HG03175 (cell line): Measurements from ENCODE around the gene LEMD3.

Experiments
- ATAC-seq: cut with Tn5 transposase; IDR thresholded peaks from one replicate; pipeline ENCODE4 v1.9.1; 2021; ENCODE audit warnings: mild to moderate bottlenecking, moderate library complexity; ENCODE audit not compliant: unreplicated experiment

The LEMD3 gene

DNA sequence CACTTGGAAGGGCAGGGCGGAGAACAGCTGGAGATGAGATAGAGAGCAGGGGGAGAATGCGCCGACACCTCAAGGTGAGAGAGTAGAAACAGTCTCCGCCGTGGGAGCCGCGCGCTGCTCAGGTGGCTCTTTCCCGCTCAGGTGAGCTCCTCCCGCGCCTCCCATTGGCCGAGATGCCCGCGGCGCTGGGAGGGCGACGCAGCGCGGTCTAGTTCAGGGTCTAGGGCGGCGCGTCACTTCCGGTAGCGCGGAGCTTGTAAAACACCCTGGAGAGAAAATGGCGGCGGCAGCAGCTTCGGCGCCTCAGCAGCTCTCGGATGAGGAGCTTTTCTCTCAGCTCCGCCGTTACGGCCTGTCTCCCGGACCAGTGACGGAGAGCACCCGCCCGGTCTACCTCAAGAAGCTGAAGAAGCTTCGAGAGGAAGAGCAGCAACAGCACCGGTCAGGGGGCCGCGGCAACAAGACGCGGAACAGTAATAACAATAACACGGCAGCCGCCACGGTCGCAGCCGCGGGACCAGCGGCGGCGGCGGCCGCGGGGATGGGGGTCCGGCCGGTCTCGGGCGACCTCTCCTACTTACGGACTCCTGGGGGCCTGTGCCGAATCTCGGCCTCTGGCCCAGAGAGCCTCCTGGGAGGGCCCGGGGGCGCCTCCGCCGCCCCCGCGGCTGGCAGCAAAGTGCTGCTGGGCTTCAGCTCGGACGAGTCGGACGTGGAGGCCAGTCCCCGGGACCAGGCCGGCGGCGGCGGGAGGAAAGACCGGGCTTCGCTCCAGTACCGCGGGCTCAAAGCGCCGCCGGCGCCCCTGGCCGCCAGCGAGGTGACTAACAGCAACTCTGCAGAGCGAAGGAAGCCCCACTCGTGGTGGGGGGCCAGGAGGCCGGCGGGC is at the start of gene LEMD3:
Gene LEMD3, plus strand, starts transcription at position 264 of the 889 bp plus-strand sequence. Its CDS starts 14 bp downstream, at position 278.
- peak; percentile 93 for ATAC-seq

DNA sequence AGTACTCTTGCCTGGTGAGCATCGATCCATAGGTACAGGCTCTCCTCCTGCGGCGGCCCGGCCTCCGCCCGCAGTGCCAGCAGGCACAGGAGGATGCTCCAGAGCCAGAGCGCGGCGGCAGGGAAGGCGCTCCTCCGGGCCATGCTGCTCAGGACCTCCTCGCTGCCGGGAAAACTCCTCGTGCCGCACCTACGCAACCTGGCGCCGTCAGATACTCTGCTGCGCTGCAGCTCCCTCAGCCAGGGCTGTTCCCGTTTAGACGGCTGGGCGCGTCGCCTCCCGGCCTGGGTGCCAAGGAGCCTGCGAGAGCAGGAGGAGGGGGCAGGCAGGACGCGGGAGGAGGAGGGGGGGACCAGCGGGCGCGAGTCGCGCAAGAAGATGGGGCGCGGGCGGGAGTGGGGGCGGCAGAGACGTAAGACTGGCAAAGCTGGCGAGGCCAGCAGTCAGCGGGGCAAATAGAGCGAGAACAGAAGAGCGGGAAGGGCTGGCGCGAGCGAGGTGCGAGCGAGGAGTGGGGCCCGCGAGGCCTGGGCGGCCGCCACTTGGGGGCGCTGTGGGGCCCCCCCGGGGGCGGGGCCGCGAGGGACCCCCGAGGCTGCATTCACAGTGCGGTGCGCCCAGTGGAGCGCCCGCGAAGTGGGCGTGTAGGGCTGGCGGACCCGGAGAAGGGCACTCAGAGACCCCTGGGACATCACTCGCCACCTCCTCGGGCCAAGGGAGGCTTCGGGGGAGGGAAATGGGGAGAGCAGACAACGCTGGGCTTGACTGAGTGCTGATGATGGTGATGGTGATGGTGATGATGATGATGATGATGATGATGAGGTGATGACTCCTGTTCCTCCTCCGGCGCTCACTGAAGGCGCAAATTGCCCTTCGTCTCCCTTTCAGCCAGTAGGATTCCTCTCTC is 48.1 kb upstream of the LEMD3 start, which contains the start of gene WIF1:
Gene WIF1, minus strand, starts transcription at position 257 of the 907 bp plus-strand sequence. Its CDS starts 114 bp downstream, at position 143.
- ATAC-seq = peak; percentile 56

DNA sequence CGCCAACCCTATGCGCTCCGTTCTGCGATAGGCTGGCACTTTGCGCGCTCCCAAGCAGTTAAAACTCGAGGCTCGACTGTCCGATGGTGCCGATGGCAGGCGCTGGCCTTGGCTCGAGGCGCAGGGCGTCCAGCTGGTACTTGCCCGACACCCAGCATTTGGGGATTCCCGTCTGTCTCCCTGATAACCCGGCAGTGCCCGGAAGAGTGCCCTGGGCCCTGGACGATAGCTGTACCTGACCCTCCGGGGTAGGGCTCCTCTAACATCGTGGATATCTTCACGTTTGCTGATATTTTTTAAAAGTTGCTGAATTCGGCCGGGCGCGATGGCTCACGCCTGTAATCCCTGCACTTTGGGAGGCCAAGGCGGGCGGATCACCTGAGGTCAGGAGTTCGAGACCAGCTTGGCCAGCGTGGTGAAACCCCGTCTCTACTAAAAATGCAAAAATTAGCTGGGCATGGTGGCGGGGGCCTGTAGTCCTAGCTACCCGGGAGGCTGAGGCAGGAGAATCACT is 47.4 kb upstream of the LEMD3 start:
- ATAC-seq = no peak

DNA sequence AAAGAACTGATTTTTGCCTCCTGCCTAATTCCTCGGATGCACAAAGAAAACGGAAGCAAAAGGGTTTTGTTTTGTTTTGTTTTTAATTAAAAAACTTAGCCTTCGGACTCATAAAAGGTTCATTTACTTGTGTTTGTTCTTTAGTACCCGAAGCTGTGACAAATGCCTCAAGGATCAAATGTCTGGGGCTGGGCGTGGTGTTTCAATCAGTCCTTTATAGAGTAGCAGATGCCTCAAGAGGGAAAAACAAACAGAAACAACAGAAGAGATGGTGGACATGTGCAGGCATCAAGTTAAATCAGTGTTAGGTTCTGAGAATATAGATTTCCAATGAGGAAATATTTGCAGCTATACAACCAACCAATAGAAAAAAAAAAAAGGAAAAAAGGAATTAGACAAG is 46.7 kb upstream of the LEMD3 start:
- ATAC-seq = no peak

DNA sequence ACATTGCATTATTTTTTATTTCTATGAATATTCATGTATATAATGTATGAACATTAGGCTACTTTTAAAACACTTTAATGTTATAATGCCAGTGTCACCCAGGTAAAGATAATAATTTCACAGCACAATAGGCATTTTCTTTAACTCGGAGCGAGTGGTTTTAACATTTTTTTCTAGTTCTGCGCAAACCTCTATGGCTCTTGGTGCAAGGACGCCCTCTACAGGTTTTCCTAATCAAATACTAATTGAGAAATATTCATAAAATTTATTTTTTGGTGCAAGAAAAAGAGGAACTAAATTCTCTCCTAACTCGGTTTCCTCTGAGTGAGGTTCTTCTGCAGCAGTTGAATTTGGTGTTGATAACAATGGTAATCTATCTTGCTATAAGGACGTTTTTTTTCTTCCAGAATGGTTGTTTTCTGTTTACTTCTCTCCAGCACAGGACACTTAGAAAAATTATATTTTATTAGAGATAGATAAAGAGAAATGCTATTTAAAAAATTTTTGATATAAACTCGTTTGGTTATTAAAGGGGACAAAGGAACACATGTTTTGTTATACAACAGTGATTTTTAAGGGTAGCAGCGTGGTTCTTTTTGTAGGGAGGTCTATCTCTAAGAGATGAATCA is 45.8 kb upstream of the LEMD3 start:
- ATAC-seq = no peak

DNA sequence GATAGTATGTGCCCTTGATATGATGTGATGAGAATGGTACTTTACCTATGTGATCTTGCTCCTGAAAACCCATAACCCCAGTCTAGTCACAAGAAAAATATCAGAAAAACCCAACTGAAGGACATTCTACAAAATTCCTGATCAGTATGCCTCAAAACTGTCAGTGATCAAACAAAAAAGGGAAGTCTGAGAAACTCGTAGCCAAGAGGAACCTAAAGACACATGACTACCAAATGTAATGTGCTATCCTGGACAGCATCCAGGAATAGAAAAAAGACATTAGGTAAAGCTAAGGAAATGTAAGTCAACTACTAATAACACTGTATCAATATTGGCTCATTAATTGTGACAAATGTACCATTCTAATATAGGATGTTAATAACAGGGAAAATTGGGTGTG is 44.1 kb upstream of the LEMD3 start:
- ATAC-seq = no peak

DNA sequence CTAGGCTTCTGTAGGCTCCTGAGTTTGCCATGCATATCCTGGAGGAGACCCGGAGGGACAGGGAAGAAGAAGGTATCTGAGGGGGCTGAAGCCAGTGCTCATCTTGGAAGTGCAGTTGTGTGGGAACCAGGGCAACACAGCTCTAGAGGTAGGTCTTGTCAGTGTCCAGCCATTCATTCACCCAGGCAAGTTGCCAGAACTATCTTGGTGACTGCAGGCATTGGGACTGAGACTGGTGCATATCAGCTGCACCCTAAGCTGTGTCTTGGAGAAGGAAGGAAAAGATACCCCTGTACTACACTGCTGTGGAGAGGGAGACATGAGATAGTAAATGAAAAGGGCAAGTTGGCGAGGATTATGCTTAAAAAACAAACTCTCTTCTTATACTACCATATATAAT is 43.4 kb upstream of the LEMD3 start:
- no peak for ATAC-seq

DNA sequence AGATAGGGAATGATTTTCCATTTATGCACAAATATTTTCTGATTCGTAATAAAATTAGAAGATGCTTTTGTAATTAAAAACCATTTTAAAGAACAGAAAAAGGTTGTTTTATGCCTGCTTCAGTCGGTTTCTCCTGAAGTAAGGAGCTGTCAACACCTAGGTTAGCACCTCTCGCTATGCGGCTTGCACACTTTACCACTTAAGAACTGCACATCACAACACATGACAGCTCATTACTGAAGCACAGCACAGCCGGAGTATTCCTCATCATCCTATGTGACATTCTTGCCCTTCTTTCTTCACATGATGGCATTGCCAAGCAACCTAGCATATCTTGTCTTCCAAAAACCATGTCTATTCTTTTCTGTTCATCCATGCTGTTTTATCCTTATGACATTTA is 42.9 kb upstream of the LEMD3 start:
- ATAC-seq = no peak

DNA sequence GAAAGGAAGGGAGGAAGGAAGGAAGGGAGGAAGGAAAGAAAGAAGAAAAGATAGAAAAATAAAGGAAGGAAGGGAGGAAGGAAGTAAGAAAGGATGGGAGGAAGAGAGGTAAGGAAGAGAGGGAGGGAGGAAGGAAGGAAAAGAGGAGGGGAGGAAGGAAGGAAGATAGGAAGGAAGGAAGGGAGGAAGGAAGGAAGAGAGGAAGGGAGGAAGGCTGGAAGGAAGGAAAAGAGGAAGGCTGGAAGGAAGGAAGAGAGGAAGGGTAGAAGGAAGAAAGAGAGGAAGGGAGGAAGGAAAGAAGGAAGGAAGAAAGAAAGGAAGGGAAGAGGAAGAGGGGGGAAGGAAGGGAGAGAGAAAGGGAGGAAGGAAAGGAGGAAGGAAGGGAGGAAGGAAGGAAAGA is 35.5 kb upstream of the LEMD3 start:
- no peak for ATAC-seq

DNA sequence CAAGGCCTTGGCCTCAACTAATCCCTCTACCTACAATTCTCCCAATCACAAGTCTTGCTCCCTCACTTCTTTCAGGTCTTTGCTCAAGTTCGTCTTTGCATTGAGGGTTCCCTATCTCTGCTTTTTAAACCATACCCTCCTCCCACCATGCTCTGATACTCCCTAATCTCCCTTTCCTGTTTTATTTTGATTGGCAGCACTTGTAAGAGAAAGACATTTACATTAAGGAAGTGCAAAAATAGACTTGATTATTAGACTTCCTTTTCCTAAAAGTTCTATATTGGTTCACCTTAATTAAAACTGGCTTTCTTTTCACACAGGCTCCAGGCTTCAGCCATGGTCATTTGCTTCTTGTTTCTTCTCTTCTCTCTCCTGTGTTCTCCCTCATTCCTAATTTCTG is 30.0 kb upstream of the LEMD3 start:
- no peak for ATAC-seq

DNA sequence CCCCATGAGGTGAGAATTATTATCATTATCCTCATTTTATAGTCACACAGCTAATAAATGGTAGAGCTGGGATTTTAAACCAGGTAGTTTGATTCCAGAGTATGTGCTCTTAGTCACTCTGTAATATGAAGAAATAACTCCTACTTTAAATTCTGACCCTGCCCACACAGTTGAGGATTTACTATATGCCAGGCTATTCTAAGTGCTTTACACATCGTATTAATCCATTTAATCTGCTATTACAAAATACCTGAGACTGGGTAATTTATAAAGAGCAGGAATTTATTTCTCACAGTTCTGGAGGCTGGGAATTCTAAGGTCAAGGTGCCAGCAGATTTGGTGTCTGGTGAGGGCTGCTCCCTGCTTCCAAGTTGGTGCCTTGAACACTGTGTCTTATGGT is 28.6 kb upstream of the LEMD3 start:
- no peak for ATAC-seq

DNA sequence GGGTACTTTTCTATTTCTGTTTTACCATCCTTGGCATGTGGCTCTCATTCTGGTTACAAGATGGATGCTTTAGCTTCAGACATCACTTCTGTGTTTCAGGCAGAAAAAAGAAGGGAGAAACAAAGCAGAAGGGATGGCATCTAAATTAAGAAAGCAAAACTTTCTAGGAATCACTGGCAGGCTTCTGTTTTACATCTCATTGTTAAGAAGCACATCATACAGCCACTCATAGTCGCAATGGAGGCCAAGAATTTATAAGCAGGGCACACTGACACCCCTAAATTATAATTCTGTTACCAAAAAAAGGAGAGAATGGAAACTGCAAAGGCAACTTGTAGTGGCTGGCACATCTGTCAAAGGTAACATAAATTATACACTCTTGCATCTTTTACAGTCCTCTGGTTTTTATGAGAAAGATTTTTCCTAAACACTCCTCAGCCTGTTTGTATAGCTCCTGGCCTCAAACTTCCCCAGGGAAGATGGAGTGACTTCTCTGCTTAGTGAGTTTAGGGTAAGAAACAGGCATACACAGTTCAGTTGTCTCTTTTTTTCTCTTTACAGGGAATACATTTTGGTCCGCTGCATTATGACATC is 22.0 kb upstream of the LEMD3 start:
- no peak for ATAC-seq

DNA sequence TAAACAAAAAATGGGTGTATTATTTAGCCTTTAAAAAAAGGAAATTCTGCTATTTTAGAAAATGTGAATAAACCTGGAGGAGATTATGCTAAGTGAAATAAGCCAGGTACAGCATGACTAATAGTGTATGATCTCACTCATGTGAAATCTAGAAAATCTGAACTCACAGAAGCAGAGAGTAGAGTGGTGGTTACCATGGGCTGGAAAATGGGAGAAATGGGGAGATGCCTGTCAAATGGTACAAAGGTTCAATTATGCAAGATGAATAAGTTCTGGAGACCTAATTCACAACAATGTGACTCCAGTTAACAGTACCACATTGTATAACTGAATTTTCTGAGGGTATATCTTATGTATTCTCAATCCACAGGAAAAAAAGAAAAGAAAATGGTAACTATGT is 17.4 kb upstream of the LEMD3 start:
- no peak for ATAC-seq

DNA sequence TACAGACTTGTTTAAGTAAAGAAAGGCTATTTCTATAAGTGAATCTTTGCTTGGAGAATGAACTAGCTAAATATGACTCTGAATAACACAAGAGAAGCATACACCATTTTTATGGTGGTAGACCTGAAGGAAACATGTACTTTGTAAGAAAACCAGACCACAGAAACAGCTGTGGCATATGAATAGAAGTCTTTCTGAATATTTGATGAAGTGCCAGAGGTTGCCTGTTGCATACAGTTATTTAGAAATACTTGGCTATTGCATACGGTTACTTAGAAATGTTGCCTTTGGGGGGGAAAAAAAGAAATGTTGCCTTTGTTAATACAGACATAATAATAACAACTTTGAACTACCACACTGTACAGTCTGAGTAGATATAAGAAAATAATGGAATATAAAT is 16.8 kb upstream of the LEMD3 start:
- no peak for ATAC-seq

DNA sequence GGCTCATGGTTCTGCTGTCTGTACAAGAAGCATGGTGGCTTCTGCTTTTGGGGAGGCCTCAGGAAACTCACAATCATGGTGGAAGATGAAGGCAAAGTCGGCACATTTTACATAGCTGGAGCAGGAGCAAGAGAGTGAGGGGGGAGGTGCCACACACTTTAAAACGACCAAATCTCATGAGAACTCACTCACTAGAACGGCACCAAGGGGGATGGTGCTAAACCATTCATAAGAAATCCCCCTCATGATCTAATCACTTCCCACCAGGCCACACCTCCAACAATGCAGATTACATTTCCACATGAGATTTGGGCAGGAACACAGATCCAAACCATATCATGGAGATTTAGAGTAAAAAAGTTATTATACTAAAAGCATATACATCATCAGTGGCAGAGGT is 13.6 kb upstream of the LEMD3 start:
- ATAC-seq = peak; percentile 18

DNA sequence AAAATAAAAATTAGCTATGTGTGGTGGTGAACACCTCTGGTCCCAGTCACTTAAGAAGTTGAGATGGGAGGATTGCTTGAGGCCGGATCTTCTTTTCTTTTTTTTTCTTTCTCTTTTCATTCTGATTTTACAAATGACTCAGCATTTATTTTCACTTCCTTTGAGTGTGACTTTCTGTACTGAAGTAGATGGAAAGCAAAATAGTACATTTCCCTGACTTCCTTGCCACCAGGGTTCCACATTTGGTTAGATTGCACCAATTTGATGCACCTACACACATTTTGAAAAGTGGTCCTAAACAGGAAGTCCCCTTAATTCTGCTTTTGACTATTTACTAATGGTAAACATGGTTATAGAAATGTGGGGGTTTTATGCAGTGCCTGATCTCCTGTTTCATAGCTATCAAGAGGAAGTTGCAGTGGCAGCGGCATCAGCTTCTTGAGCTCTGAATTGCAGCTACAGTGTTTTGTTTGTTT is 13.0 kb upstream of the LEMD3 start:
- peak; percentile 95 for ATAC-seq

DNA sequence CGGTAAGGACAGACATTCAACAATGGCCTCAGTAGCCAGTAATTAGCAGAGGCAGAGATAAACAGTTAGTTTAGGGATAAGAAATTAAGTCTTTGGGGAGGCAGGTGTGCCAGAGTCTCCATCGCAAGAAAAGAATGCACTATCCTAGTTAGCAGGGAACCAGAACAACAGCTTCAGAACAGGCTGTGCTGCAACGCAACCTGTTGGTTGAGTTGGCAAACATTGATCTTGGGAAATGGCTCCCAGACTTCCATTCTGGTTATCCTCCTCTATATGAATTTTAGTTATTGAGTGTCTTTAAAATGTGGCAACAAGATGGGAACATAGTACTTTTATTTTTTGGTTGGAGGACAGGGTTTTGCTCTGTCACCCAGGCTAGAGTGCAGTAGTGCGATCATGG is 12.3 kb upstream of the LEMD3 start:
- ATAC-seq = no peak

DNA sequence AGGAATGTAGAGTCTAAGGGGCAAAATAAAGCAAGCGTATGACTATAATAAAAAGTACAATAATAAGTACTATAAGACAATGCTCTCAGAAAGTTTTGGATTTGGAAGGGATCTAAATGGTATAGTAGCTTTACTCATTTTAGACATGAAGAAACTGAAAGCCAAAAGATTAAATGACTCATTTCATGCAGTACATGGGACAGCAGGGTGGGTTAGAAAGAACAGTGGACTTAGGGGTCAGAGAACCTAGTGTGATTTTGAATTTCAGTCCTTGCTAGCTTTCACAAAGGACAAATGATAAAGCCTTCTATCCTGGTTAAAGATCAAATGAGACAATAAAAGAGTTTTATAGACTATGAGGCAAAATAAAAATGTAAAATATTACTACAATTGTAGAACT is 6.8 kb upstream of the LEMD3 start:
- peak; percentile 60 for ATAC-seq

DNA sequence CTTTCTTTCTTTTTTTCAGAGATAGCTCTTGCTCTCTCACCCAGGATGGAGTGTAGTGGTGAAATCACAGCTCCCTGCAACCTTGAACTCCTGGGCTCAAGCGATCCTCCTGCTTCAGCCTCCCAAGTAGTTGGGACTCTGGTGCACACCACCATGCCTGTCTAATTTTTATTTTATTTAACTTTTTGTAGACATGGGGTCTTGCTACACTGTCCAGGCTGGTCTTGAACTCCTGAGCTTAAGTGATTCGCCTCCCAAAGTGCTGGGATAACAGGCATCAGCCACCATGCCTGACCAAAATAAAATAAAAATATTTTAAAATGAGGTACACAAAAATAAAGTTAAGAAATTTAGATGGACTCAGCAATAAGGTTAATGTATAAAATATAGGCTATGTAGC is 5.1 kb upstream of the LEMD3 start:
- no peak for ATAC-seq

DNA sequence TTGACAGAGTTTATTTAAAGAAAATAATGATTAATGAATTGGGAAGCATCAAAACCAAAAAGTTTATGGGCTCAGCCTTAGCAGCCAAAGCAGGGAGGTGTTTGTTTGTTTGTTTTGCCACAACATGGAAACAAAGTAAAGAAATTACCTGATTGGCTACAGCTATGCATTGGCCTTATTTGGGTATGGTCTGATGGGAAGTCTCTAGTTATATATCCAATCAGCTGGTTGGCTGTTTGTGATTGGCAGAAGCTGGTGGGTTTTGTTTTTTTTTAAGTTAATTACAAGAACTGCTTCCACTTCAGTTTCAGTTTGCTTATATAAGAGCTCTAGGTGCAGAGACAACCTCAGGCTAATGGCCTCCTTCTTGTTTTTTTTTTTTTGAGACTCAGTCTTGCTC is 4.6 kb upstream of the LEMD3 start:
- ATAC-seq = no peak
